ENCODE data around the gene NCCRP1. TPM values are rescaled to one million over a fixed set of nuclear protein-coding genes. Genes with fewer than 3 reads are reported as not detected.

NCCRP1 gene
- total RNA-seq, 2 experiments from 2014 or later, result not detected

DNA sequence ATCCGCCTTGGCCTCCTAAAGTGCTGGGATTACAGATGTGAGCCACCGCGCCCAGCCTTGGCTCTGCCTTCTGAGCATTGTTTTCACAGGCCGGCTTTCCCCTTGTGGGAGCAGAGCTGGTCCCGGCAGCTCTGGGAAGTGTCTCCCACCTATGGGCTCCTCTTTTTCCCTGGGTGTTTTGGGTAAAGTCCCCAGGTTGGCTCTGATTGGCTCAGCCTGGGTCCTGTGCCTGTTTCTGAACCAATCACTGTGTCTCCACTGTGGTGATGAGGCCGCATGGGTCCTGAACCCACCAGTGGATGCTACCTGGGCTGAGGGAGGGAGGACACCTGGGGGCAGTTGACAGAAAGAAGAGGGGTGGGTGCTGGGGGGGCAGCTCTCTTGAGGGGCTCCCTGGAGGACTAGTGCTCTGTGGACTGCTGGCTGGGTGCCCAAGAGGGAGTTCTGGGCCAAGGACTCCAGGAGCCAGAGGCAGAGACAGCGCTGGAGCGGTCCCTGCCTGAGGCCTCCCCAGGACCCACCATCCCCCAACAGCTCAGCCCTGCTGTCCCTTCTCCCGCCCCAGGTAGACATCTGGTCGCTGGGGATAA is 19.6 kb upstream of the NCCRP1 start:
- DNase-seq (ENCODE audit: low spot score), result no peak
- ChIA-PET POLR2A (interaction anchor here (0.6 kb wide), 1 partner anchor 13 kb away, joined by 3 read pairs; no protein-coding TSS in a partner anchor), CTCF (ENCODE audit: unreplicated experiment) (no interaction called here)
- H3K27ac ChIP-seq (ENCODE audit: low read depth, low read length, poor library complexity, severe bottlenecking), result no peak overlapping the region
- intact Hi-C loops (cut with micrococcal nuclease; ENCODE audit: unreplicated experiment), result no loop called here
- H3K4me2 ChIP-seq (ENCODE audit: low read length), result no peak overlapping the region
- H3K79me2 ChIP-seq (ENCODE audit: insufficient read depth, low read depth, low read length), result no peaks in the 10 kb centered on the region
- BruUV-seq (replicated peaks), result no TSS peak
- TF ChIP-seq, protein P1, sequence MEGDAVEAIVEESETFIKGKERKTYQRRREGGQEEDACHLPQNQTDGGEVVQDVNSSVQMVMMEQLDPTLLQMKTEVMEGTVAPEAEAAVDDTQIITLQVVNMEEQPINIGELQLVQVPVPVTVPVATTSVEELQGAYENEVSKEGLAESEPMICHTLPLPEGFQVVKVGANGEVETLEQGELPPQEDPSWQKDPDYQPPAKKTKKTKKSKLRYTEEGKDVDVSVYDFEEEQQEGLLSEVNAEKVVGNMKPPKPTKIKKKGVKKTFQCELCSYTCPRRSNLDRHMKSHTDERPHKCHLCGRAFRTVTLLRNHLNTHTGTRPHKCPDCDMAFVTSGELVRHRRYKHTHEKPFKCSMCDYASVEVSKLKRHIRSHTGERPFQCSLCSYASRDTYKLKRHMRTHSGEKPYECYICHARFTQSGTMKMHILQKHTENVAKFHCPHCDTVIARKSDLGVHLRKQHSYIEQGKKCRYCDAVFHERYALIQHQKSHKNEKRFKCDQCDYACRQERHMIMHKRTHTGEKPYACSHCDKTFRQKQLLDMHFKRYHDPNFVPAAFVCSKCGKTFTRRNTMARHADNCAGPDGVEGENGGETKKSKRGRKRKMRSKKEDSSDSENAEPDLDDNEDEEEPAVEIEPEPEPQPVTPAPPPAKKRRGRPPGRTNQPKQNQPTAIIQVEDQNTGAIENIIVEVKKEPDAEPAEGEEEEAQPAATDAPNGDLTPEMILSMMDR (conservative IDR thresholded peaks at IDR 0.05; ENCODE audit: low read length), result no peak
- TF ChIP-seq EZH2phosphoT487 (IDR thresholded peaks at IDR 0.05; ENCODE audit: borderline replicate concordance, low read depth, low read length), result no peak
- H4K20me1 ChIP-seq (ENCODE audit: insufficient read depth, low read length), result no peaks in the 10 kb centered on the region
- no peaks in the 10 kb centered on the region for H3K9me2 ChIP-seq (ENCODE audit: insufficient read depth, low read length)
- no peak overlapping the region for H3K4me3 ChIP-seq (ENCODE audit: low read depth, low read length, poor library complexity, severe bottlenecking)
- H3K36me3 ChIP-seq (ENCODE audit: insufficient read depth, low read length), result 0 out of 2 replicates have a peak, but pooled peaks cover 4% of the 10 kb centered on the region
- H3K9me3 ChIP-seq (ENCODE audit: low read length), result no peaks in the 10 kb centered on the region
- H2AFZ ChIP-seq (ENCODE audit: low read length), result no peak overlapping the region
- no peaks in the 10 kb centered on the region for H3K4me1 ChIP-seq (ENCODE audit: insufficient read depth, low read length, poor library complexity, severe bottlenecking)

DNA sequence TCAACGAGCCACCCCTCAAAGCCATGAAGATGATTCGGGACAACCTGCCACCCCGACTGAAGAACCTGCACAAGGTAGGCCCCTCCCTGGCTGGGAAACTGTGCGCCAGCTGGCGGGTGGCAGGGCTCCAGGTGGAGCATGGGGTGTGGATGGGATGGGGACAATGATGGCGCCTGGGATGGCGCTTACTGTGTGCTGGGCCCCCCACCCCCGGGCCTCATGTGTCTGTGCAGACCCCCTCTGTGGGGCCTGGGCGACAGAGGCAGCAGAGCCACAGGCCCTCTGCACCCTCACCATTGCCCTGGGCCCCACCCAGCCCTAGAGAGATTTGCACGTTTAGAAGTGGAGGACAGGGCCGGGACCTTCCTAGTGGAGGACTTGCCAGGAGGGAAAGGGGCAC is 19.0 kb upstream of the NCCRP1 start:
- CTCF ChIA-PET (ENCODE audit: unreplicated experiment), result no interaction called here

More for the DNA sequence above, 19.0 kb upstream of the NCCRP1 start:
- Histone ChIP-seq H3K36me3 (ENCODE audit: insufficient read depth, low read length) (0 out of 2 replicates have a peak, but pooled peaks cover 4% of the 10 kb centered on the region), H3K9me3 (ENCODE audit: low read length) (no peaks in the 10 kb centered on the region), H3K79me2 (ENCODE audit: insufficient read depth, low read depth, low read length) (no peaks in the 10 kb centered on the region), H3K9me2 (ENCODE audit: insufficient read depth, low read length) (no peaks in the 10 kb centered on the region), H3K27ac (ENCODE audit: low read depth, low read length, poor library complexity, severe bottlenecking) (no peak overlapping the region), H3K4me2 (ENCODE audit: low read length) (no peak overlapping the region), H3K4me3 (ENCODE audit: low read depth, low read length, poor library complexity, severe bottlenecking) (no peak overlapping the region), H4K20me1 (ENCODE audit: insufficient read depth, low read length) (no peaks in the 10 kb centered on the region), H3K4me1 (ENCODE audit: insufficient read depth, low read length, poor library complexity, severe bottlenecking) (no peaks in the 10 kb centered on the region), H2AFZ (ENCODE audit: low read length) (no peak overlapping the region)
- no TSS peak for BruUV-seq (replicated peaks)
- POLR2A ChIA-PET, result interaction anchor here (0.6 kb wide), 1 partner anchor 12 kb away, joined by 3 read pairs; no protein-coding TSS in a partner anchor
- TF ChIP-seq, protein P1 (conservative IDR thresholded peaks at IDR 0.05; ENCODE audit: low read length), result no peak
- TF ChIP-seq EZH2phosphoT487 (IDR thresholded peaks at IDR 0.05; ENCODE audit: borderline replicate concordance, low read depth, low read length), result no peak
- DNase-seq (ENCODE audit: low spot score), result no peak
- intact Hi-C loops (cut with micrococcal nuclease; ENCODE audit: unreplicated experiment), result no loop called here
